Stimulated activated naive CD4-positive, alpha-beta T cell treated with Interleukin-2 at 50 U/mL for 16 hours (primary cell): ENCODE measurements around the gene ENO2.

ENCODE experiments used
- DNase-seq: peaks from one replicate; lab custom pipeline; 2025; lab: John Stamatoyannopoulos, UW

Gene ENO2

DNA sequence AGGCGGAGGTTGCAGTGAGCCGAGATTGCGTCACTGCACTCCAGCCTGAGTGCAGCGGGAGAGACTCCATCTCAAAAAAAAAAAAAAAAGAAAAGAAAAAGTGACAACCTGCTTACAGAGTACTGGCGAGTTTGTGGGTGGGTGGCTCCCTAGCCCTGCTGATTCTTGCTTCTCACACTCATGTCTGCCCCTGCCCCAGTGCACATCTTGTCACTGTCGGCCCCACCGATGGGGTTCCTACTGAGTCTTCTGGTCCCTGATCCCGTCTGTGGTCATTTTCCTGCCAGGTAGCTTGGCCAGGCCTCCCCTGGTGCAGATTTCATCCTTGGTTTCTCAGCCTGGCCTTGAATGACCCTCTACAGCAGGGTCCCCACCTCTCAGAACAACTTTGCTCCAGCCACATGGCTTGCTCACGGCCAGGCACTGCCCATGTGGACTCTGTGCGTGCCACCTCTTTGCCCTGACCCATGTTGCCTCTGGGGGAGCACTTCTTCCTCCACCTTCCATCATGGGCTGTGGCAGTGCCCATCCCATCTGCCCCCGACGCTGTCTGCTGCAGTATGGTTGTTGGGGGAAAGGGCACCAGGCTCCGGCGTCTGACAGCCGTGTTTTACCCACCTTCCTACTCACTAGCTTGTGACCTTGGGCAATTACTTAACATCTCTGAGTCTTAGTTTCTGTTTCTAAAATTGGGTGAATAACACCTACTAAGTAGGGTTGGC, 34.7 kb downstream of the ENO2 start:
- DNase-seq = peak; percentile 24

DNA sequence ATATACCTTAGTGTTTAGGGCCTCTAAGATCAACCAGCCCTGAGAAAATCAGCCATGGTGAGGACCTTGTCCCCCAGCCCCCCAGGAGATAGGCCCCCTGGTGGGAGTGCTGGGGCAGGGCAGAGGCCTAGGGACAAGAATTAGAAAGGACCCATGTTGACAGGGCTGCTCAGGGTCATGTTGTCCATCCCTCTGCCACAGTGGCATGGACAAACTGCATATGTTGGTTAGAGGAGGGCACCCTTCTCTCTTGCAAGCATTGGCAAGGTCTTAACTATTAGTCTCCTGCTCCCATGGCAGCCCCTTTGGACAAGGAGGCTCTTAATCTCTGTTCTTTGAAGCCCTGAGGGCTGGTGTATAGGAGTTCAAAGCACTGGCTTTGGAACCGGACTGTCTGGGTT, 36.0 kb downstream of the ENO2 start:
- peak; percentile 36 for DNase-seq

DNA sequence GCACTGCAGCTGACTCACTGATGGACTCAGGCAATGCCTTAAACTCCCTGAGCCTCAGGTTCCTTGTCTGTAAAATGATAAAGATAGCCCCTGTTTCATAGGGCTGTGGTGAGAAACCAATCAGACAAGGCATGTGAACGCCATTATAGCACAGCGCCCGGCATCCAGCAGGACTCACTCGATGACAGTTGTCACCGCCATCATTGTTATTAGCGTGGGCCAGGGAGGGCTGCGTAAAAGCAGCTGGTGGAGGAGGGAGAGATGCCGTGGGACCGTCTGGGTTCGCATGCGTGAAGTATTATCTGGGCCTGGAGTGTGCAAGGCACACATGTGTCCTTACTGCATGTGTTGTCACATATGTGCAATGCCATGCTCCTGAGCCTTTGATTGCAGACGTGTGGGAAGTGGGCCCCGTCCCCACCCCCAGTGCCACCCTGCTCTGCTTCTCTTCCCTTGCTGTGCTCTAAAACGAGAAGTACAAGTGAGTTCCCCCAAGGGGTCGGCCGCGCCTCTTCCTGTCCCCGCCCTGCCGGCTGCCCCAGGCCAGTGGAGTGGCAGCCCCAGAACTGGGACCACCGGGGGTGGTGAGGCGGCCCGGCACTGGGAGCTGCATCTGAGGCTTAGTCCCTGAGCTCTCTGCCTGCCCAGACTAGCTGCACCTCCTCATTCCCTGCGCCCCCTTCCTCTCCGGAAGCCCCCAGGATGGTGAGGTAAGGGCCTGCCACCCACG, 36.6 kb downstream of the ENO2 start, which contains the start of gene PTPN6:
Gene PTPN6, plus strand, starts transcription at position 546 of the 730 bp plus-strand sequence. Its CDS starts 157 bp downstream, at position 703.
- peak; percentile 57 for DNase-seq

DNA sequence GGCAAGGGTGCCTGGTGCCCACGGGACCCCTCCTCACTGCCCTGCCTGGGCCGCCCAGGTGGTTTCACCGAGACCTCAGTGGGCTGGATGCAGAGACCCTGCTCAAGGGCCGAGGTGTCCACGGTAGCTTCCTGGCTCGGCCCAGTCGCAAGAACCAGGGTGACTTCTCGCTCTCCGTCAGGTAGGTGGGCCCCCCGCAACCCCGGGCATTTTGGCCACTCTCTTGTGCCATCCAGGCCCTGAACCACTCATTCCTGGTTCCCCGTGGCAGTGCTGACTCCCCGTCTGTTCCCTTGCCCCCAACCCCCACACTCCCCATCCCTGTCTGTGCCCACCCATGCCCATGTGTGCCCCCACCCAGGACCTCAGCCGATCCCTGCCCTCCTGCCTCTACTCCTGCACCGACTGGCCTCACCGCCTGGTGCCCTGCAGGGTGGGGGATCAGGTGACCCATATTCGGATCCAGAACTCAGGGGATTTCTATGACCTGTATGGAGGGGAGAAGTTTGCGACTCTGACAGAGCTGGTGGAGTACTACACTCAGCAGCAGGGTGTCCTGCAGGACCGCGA, 37.3 kb downstream of the ENO2 start:
- DNase-seq = no peak

DNA sequence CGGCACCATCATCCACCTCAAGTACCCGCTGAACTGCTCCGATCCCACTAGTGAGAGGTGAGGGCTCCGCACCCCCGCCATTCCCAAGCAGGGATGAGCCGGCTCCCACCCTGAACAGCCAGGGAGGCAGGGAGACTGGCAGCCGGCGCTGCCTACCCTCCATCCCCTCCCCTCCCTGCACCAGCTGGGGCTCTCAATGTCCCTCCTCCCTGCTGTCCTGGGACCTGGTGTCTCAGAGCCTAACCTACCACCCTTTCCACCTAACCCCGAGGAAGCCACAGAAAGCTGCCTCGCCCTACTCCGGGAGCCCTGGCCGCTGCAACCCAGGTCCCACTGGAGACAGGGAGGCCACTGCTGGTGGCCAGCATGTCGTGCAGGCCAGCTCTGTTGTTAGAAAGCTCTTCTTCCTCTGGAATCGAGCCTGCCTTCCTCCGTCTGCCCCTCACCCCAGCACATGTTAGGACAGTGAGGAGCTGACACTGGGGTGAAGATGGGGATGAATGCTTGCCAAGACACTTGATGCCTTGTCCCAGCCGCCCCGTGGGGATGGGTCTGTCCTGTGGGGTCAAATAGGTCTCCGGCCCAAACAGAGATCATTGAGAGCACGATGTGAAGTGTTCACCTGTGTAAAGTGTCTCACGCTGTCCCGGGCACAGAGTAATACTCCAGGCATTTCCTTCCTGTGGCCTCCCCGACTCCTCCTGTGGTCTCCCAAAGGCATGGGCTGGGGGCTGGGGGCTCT, 37.9 kb downstream of the ENO2 start:
- no peak for DNase-seq

DNA sequence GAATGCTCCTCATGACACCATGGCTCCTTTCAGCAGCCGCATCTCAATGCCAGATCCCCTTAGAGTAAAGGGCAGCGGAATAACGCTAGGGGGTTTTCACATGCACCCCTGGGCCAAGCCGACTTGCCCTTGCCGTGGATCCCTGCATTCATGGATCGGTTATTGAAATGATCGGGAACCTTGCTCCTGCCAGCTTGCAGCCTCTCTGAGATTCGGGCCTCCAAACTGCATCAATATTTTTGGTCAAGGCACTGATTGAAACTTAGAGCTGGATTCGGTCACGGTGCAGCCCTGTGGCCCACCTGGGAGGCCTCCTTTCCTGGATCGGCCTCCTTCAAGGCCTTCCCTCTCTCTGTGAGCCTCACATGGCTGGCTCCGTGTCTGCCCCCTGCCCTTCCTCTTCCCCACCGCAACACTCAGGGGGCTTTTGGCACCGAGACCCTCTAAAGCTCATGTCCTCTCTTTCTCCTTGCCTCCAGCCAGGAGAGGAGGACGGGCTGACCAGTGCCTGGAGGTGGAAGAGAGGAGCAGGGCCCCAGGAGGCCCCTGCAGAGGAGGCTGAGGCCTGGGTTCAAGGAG, 38.6 kb downstream of the ENO2 start:
- no peak for DNase-seq

DNA sequence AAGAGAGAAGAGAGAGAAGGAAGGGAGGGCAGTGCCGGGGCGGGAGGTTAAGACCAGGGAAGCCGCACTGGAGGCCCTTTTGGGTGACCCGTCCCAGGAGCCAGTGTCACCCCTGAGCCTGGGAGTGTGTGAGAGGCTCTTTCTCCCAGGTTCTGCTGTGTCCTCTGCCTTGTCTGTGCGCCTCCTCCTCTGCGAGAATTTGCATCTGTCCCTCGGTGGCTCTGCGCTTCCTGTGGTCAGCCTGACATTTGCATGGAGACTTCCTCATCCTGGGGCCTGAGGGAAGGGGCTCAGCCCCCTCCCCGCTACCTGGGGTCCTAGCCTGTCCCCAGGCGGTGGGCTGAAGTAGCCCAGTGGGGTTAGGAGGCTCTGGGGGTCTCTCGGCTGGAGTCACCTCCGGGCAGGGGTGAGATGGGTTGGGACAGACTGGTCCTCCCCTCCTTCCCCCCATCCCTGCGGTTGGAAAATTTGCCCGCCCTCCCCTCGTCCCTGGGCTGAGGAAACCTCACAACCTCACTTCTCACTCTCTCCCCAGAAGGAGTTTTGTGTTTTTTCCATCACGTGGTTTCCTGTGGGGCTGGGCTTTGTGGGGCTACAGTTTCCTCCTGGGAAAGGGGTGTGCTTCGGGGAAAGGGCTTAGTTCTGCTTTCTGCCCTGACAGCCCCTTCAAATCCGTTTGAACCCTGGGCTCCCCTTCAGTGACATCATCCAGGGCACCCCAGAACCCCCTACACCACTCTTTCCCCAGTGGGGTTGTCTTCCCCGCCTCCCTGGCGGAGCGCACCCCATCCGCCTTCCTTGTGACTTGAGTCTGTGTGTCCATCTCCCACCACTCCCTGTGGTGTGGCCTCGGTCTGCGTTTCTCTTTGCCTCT, 39.3 kb downstream of the ENO2 start:
- peak; percentile 81 for DNase-seq

DNA sequence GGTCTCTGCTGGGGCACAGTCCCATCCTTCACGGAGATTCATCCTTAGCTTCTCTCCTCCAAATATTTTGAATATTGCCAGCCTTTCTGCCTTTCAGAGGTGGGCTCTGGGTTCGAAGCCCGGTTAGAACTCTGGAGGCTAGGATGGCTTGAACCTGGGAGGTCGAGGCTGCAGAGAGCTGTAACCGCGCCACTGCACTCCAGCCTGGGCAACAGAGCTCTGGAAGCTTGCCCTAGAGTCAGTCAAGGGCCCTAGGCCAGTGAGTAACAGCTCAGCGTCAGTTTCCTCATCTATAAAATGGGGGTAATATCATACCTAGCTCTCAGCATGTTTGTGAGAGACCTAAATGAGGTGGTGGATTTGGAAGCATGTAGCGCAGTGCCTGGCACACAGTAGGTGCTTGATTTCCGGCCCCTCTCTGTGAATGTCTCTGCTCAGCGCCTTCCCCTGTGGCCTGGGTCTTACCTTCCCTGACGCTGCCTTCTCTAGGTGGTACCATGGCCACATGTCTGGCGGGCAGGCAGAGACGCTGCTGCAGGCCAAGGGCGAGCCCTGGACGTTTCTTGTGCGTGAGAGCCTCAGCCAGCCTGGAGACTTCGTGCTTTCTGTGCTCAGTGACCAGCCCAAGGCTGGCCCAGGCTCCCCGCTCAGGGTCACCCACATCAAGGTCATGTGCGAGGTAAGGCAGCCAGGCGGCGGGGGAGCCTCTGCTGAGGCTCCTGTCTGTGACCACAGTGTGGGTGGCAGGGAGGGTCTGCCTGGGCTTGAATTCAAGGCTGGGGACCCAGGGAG, 40.1 kb downstream of the ENO2 start:
- no peak for DNase-seq

DNA sequence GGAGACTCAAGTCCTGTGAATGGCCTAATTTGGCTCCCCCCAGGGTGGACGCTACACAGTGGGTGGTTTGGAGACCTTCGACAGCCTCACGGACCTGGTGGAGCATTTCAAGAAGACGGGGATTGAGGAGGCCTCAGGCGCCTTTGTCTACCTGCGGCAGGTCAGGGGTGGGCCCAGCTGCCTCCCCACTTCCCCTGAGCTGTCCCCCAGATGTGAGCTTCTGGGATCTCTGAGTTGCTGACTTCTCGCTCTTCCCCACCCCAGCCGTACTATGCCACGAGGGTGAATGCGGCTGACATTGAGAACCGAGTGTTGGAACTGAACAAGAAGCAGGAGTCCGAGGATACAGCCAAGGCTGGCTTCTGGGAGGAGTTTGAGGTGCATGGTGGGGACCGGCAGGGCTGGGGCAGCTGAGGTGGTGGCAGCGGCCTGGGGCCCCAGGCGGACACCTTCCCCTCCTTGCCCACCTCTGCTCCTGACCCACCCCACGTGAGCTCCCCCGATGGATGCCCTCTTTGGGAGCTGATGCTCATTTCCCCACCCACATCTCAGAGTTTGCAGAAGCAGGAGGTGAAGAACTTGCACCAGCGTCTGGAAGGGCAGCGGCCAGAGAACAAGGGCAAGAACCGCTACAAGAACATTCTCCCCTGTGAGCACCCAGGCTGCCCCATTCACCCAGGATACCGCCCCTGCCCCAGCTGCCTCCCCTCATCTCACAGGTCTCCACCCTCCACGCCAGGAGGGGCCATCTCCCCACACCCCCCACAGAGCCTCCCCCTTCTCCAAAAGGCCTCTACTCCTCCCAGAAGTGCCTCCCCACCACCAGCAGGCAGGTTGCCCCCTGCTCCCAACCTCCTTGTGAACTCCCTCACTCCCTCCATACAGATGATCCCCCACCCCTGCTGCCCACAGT, 41.0 kb downstream of the ENO2 start:
- no peak for DNase-seq

DNA sequence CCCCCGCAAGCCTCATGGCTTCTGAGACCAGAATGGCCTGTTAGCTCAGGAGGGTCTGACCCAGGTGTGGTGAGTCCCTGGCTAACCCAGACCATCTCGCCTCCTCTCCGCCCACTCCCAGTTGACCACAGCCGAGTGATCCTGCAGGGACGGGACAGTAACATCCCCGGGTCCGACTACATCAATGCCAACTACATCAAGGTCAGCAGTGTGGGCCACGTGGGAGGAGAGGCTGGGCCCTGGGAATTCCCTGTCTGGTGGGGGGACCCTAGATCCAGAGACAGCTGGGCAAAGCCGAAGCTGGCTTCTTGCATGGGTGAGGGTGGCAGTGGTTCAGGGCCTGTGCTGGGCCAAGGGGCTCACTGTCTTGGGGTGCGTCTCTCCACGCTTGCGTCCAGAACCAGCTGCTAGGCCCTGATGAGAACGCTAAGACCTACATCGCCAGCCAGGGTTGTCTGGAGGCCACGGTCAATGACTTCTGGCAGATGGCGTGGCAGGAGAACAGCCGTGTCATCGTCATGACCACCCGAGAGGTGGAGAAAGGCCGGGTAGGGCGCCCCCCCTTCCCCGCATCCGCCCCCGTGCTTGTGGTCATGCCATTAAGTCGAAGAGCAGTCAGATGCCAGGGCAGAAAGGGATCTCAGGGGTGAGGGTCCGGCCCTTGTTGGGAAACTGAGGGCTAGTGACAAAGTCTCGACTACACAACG, 41.8 kb downstream of the ENO2 start:
- no peak for DNase-seq

DNA sequence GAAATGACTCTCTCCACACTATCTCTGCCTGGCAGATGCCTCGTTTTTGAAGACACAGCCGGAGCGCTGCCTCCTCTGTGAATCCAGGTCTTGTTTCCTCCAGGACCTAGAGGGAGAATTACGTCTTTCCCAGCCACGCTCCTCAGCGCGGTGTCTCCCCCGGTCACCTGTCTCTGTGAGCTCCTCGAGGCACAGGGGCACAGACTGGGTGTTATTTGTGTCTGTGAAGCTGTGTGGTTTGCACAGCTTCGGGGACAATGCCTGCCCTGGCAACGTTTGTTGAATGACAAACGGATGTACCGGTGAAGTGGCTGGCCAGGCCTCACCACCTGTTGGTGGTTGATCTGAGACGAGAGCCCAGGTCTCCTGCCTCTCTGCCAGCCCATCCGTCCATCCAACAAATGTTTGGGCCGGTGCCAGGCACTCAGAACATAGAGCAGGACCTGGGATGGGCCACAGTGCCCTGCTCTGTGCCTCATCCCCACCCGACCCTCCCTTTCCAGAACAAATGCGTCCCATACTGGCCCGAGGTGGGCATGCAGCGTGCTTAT, 42.8 kb downstream of the ENO2 start:
- DNase-seq = no peak

DNA sequence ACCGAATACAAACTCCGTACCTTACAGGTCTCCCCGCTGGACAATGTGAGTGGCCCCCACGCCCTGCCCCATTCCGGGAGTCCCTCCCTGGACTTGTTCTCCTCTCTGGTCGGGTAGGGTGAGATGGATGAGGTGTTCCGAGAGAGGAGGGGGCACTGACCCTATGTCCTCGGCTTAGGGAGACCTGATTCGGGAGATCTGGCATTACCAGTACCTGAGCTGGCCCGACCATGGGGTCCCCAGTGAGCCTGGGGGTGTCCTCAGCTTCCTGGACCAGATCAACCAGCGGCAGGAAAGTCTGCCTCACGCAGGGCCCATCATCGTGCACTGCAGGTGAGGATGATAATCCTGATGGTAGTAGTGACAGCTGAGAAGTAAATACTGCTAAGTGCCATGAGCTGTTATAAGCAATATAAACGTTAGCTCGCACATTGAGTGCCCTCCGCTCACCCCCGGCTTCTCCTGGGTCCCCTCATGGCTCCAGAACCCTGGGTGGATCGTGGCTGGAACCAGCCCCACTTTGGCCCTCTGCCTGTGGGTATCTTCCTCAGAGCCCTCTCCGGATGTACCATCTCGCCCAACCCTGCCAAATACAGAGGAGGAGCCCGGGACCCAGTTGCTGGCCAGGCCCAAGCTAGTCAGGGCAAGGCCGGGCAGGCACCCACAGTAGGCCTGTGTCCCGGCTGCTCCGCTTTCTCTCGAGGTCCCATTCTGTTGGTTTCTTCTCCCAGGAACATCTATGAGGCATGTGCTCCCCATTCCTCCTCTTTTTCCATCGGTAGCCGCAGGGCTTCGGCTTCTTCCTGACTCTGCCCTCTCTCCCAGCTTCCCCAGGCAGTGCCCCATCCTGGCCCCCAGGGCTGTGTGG, 43.6 kb downstream of the ENO2 start:
- DNase-seq = no peak

DNA sequence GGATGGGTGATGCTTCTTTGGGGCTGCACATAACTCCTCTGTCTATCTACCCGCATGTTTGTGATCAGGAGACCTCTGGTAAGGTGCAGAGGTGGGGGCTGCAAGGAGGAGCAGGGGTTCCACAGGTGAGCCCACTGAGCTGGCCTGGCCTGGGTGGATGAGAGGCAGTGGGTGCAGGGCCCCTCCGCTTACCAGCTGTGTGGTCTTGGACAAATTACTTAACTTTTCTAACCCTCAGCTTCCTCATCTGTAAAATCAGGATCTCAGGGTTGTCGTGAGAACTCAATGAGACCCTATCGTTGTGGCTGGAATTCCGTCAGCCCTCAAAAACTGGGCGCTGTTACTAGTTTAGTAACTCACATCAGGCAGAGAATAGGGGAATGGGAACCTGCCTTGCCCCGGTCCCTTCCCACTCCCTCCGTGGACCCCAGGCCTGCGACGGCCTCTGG, 44.3 kb downstream of the ENO2 start:
- no peak for DNase-seq

DNA sequence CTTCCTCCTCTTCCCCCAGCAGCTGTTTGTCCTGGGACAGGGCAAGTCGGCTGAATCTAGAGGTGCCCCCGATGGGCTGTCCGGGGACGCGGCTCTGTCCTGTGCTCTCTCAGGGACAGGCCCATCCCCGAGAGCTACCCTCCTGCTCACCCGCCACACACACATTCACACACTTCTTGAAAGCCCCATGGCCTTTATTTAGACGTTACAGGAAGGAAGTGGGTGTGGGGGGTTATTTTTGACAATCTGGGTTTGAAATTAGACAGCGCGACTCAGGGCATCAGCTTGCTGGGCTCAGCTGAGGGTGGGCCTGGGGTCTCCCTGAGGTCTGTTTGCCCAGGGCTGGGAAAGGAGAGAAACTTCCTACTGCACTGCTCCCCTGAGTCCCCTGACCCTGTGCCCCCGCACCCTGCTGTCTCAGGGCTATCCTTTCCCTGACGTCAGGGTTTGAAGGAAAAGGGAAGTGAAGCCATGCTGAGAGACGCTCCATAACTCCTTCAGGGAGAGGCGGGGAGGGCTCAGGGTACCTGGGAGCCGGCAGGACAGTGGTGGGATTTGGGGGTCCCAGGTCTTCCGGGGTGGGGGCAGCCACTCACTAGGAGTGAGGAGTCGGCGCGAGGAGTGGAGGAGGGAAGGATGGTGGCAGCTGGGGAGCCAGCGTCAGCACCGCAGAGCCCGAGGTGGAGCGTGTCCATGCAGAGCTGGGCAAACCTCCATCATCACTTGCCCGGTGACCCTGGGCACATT, 44.9 kb downstream of the ENO2 start:
- DNase-seq = peak; percentile 72

DNA sequence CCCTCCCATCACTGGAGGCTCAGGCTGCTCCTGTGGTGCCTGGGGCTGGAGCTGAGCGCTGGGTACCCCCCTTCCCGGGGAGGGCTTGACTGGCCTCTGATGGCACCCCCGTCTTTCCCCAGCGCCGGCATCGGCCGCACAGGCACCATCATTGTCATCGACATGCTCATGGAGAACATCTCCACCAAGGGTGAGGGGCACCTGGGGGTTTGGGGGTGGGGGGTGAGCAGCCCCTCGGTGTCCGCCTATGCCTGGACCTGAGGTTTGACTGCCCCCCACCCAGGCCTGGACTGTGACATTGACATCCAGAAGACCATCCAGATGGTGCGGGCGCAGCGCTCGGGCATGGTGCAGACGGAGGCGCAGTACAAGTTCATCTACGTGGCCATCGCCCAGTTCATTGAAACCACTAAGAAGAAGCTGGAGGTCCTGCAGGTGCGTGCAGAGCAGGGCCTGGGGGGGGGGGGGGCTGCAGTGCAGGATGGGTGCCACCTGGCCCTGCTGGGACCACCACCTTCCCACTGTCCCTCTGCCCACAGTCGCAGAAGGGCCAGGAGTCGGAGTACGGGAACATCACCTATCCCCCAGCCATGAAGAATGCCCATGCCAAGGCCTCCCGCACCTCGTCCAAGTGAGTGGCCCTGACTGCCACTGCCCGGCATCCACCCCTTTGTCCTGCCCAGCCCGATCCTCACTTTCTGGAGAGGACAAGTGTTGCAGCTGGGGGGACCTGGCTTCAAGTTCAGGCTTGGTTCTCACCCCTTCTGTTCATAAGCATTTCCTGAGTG, 45.6 kb downstream of the ENO2 start:
- DNase-seq = no peak
